GM18498 (cell line): ENCODE data around the gene TSPAN32.

Experiments
- ATAC-seq: cut with Tn5 transposase; IDR thresholded peaks from one replicate; pipeline ENCODE4 v1.9.1; 2021; ENCODE audit warnings: mild to moderate bottlenecking, moderate library complexity; ENCODE audit not compliant: unreplicated experiment

Gene TSPAN32

GRCh38 chr11:2314136-2314524 lies 12.3 kb downstream of the TSPAN32 start:
- ATAC-seq, result no peak

GRCh38 chr11:2314525-2315394 lies 12.9 kb downstream of the TSPAN32 start:
- no peak for ATAC-seq

GRCh38 chr11:2315395-2316168 lies 13.8 kb downstream of the TSPAN32 start:
- ATAC-seq, result no peak

- no peak for ATAC-seq
Observed at GRCh38 chr11:2316169-2316962, 14.6 kb downstream of the TSPAN32 start.

GRCh38 chr11:2316963-2317244 lies 15.1 kb downstream of the TSPAN32 start:
- ATAC-seq, result no peak

GRCh38 chr11:2317354-2318050 lies 15.7 kb downstream of the TSPAN32 start:
- no peak for ATAC-seq

GRCh38 chr11:2318123-2318522 lies 16.3 kb downstream of the TSPAN32 start:
- ATAC-seq, result no peak

GRCh38 chr11:2318707-2319106 lies 16.9 kb downstream of the TSPAN32 start:
- no peak for ATAC-seq

GRCh38 chr11:2319791-2320472 lies 18.1 kb downstream of the TSPAN32 start:
- ATAC-seq, result no peak

GRCh38 chr11:2320568-2321310 lies 18.9 kb downstream of the TSPAN32 start:
- ATAC-seq, result no peak

- no peak for ATAC-seq
Observed at GRCh38 chr11:2321311-2321683, 19.5 kb downstream of the TSPAN32 start.

GRCh38 chr11:2325123-2325522 lies 23.3 kb downstream of the TSPAN32 start:
- no peak for ATAC-seq

- ATAC-seq, result no peak
Observed at GRCh38 chr11:2325719-2326118, 23.9 kb downstream of the TSPAN32 start.

- ATAC-seq, result no peak
Observed at GRCh38 chr11:2327032-2327431, 25.2 kb downstream of the TSPAN32 start.

- no peak for ATAC-seq
Observed at GRCh38 chr11:2328021-2328420, 26.2 kb downstream of the TSPAN32 start.

- no peak for ATAC-seq
Observed at GRCh38 chr11:2328656-2329354, 27.0 kb downstream of the TSPAN32 start.

- no peak for ATAC-seq
Observed at GRCh38 chr11:2329551-2329950, 27.7 kb downstream of the TSPAN32 start.

- ATAC-seq, result no peak
Observed at GRCh38 chr11:2330696-2331095, 28.9 kb downstream of the TSPAN32 start.

- no peak for ATAC-seq
Observed at GRCh38 chr11:2331404-2331803, 29.6 kb downstream of the TSPAN32 start.
